DND-41 (cell line): Measurements from ENCODE around the gene TEKT2.
A peak's percentile ranks its signal among the peaks of the same experiment; 100 is the strongest.

ENCODE experiments used
- ATAC-seq: fragments of 200-7000 bp; cut with Tn5 transposase; 3 replicates; pipeline ENCODE4 v1.9.1; 2021; ENCODE audit warnings: low read depth; ENCODE audit not compliant: insufficient read depth
- DNase-seq: peaks from one replicate; pipeline ENCODE4 v3.0.0-alpha.2; 2020
- H2AFZ ChIP-seq: 2 replicates; pipeline ENCODE4 v1.6.0; 2012; ENCODE audit warnings: low read depth, low read length
- H3K27ac ChIP-seq: 2 replicates; pipeline ENCODE4 v1.5.1; 2012; ENCODE audit warnings: low read length, inconsistent platforms
- H3K27me3 ChIP-seq: fragments of 200-600 bp; sonication (generic); 2 replicates; pipeline ENCODE4 v1.6.0; 2012; ENCODE audit warnings: low read length, mild to moderate bottlenecking, inconsistent platforms; ENCODE audit not compliant: insufficient read depth, poor library complexity
- H3K36me3 ChIP-seq: 2 replicates; pipeline ENCODE4 v1.5.1; 2012; ENCODE audit warnings: low read length, inconsistent platforms; ENCODE audit not compliant: insufficient read depth
- H3K4me1 ChIP-seq: 2 replicates; pipeline ENCODE4 v1.5.1; 2012; ENCODE audit warnings: mild to moderate bottlenecking, low read length; ENCODE audit not compliant: insufficient read depth
- H3K4me2 ChIP-seq: 2 replicates; pipeline ENCODE4 v1.6.0; 2012; ENCODE audit warnings: mild to moderate bottlenecking, moderate library complexity, low read length, inconsistent platforms; ENCODE audit not compliant: insufficient read depth
- H3K4me3 ChIP-seq, 2 experiments: fragments of 200-600 bp in 1 of 2; shearing (Covaris generic) in 1 of 2; 2 replicates each; pipeline ENCODE4 v1.5.1; 2012 to 2016; ENCODE audit warnings: inconsistent platforms in 2 of 2, low read length in 2 of 2, mild to moderate bottlenecking in 2 of 2, low read depth in 1 of 2, moderate library complexity in 1 of 2
- H3K79me2 ChIP-seq: 2 replicates; pipeline ENCODE4 v1.6.0; 2012; ENCODE audit warnings: low read length, inconsistent platforms; ENCODE audit not compliant: insufficient read depth
- H3K9ac ChIP-seq: 2 replicates; pipeline ENCODE4 v1.6.0; 2012; ENCODE audit warnings: low read depth, mild to moderate bottlenecking, inconsistent platforms, low read length, moderate library complexity
- H3K9me3 ChIP-seq: 2 replicates; pipeline ENCODE4 v1.5.1; 2012; ENCODE audit warnings: low read length, moderate library complexity, mild to moderate bottlenecking, inconsistent platforms; ENCODE audit not compliant: insufficient read depth, severe bottlenecking
- H4K20me1 ChIP-seq: 2 replicates; pipeline ENCODE4 v1.6.0; 2012; ENCODE audit warnings: low read length; ENCODE audit not compliant: insufficient read depth
- CTCF ChIP-seq: IDR thresholded peaks from 2 replicates; pipeline ENCODE4 v1.5.1; 2012; ENCODE audit warnings: borderline replicate concordance, low read length, moderate library complexity, mild to moderate bottlenecking; ENCODE audit not compliant: poor library complexity, severe bottlenecking; ENCODE audit errors: extremely low read depth
- EZH2 ChIP-seq: IDR thresholded peaks from 3 replicates; pipeline ENCODE4 v1.6.1; 2012; ENCODE audit warnings: borderline replicate concordance, low read depth, mild to moderate bottlenecking, moderate library complexity, low read length, inconsistent platforms; ENCODE audit not compliant: severe bottlenecking

TEKT2 gene

GRCh38 chr1:36083635-36084496, at the start of gene TEKT2:
Gene TEKT2, plus strand, starts transcription at chr1:36084094. Its CDS starts 828 bp downstream, at chr1:36084922.
- no peaks in the 10 kb centered on the region; the same call in 1 of the 2 replicates for H3K36me3 ChIP-seq
- H3K4me3 ChIP-seq: no peak within 1 kb of the TSS
- H4K20me1 ChIP-seq: no peaks in the 10 kb centered on the region
- ATAC-seq: no peak
- no peak within 1 kb of the TSS for H3K27ac ChIP-seq
- peaks cover 11% of the 10 kb centered on the region for H3K27me3 ChIP-seq
- H3K9ac ChIP-seq: no peak within 1 kb of the TSS
- peaks cover 2% of the 10 kb centered on the region for H3K79me2 ChIP-seq
- peaks cover 16% of the 10 kb centered on the region for H3K4me1 ChIP-seq
- peak; percentile 36 for DNase-seq
- no peaks in the 10 kb centered on the region for H3K9me3 ChIP-seq
- peak within 1 kb of the TSS; percentile 15; the same call in 1 of the 2 replicates for H2AFZ ChIP-seq
- TF ChIP-seq EZH2: no peak
- no peak for TF ChIP-seq CTCF
- H3K4me2 ChIP-seq: peak within 1 kb of the TSS; percentile 54

GRCh38 chr1:36034692-36035091, 49.2 kb upstream of the TEKT2 start:
- no peak overlapping the region for H3K4me2 ChIP-seq

GRCh38 chr1:36035154-36035553, 48.7 kb upstream of the TEKT2 start:
- Histone ChIP-seq H3K4me1 (no peaks in the 10 kb centered on the region), H2AFZ (no peak overlapping the region), H3K4me2 (no peak overlapping the region), H4K20me1 (no peaks in the 10 kb centered on the region), H3K79me2 (no peaks in the 10 kb centered on the region), H3K27ac (no peak overlapping the region), H3K36me3 (peaks cover 26% of the 10 kb centered on the region; the same call in 1 of the 2 replicates), H3K4me3 (no peak overlapping the region), H3K9me3 (no peaks in the 10 kb centered on the region), H3K9ac (no peak overlapping the region), H3K27me3 (no peaks in the 10 kb centered on the region)
- no peak for DNase-seq
- no peak for ATAC-seq
- no peak for TF ChIP-seq EZH2
- TF ChIP-seq CTCF: no peak

More at GRCh38 chr1:36034692-36035091, 49.2 kb upstream of the TEKT2 start:
- Histone ChIP-seq H3K4me3 (no peak overlapping the region), H3K27me3 (no peaks in the 10 kb centered on the region), H3K9ac (no peak overlapping the region), H3K36me3 (peaks cover 26% of the 10 kb centered on the region; the same call in 1 of the 2 replicates), H4K20me1 (no peaks in the 10 kb centered on the region), H3K79me2 (no peaks in the 10 kb centered on the region), H3K27ac (no peak overlapping the region), H3K4me1 (no peaks in the 10 kb centered on the region), H3K9me3 (no peaks in the 10 kb centered on the region), H2AFZ (no peak overlapping the region)
- TF ChIP-seq EZH2 (no peak), CTCF (no peak)
- DNase-seq: no peak
- ATAC-seq: no peak
